ENCODE measurements around the gene IRS1.

IRS1 gene

DNA sequence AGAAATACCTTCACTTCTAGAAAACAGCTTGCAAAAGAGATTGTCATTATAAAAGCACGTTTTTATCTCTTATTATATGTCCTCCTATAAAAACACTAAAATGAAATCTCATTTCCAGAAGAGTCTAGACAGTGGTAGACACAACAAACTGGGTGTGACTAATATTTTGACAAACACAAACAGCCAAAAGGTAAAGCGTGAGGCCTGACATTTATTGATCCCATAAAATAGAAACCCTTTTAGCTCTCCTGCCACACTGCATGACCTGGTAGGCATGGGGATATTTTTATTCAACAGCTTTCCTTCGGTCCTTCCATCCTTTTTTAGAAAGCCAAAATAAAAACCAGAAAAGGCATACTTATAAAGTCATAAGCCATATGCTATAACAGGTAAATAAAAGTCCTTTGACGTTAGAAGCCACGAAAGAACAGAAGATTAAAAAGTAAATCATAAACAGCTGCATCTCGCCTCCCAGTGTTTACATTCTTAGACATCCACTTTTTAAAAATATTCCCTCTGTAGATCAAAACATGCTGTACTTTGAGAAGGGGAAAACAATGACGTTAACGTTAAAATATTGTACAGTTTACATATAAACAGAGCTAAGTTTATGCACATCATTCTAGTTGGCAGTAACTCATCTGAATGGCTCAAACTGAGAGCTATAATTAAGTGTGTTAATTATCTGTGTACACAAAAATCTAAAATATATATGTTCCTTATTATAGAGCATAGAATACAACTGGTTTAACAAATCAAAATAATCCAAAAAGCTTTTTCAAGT, 44.6 kb downstream of the IRS1 start:
- no peak for DNase-seq

DNA sequence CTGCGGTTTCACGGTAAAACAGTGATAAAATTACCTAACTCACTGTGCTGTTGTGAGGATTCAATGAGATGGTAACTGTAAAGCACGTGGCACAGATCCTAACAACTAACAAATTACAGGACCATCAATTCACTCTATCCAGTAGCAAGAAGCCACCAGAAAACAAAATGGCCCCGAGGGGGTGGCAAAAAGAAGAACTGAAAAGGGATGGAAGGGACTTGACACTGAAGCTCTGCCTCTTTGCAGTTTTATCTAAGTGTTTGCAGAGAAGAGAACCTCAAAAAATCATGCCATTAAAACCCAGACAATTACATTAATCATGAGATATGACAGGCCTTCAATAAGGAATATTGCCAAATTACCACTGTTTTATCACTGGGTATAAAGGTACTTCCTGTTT, 46.7 kb downstream of the IRS1 start:
- no peak for DNase-seq

DNA sequence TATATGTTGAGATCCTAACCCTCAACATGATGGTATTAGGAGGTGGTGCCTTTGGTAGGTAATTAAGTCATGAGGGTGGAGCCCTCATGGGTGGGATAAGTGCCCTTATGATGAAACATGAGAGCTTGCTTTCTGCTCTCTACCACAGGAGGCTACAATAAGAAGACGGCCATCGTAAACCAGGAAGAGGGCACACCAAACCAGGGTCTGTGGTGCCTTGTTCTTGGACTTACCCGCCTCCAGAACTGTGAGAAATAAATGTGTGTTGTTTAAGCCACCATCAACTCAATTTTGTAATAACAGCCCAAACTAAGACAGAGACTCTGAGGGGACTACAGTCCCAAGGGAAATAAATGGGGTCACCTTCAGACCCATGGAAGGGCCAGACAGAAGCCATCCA, 52.3 kb downstream of the IRS1 start:
- no peak for DNase-seq

DNA sequence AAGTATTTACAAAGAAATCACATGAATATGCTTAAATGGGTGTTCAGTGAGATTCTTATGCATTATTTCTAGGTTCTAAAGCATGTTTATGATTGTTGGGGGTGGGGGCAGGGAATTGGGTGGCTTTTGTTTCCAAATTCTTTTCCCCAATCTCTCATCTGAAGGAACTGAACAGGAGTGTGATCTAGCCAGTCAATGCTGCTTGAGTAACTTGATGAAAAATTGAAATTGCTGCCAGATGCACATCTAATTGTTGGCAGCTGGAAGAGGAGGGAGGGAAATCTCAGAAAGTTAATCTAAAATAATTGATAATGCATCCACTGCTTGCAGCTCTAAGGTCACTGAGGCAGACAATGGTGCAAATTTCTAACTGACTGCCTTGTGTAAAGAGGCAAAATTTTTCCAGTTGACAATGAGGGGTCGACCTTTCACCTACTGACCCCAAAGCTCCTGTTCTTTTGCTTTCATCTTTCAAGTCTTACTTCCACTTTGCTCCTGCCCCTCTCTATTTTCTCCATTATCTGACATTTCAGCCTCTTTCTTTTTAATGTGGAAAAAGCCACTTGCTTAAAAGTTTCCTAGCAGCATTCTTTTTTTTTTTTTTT, 53.3 kb downstream of the IRS1 start:
- DNase-seq, result no peak

DNA sequence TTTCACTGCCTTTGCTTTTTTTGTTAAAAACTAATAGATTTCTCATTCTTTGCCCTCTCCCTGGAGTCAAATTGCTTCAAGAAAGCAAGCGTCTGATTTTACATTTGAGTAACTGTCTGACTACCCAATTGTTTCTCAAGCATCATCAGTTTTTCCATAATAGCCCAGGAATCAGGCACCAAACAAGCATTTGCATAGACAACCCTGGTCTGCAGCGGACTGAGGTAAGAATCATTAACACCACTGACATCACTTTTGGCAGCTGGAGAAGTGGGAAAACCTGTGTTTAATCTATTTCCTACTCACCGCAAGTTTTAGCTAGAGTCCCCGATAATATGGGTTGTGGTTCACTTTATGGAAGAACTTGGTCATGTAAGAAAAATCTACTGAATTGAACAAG, 55.7 kb downstream of the IRS1 start:
- DNase-seq, result no peak

DNA sequence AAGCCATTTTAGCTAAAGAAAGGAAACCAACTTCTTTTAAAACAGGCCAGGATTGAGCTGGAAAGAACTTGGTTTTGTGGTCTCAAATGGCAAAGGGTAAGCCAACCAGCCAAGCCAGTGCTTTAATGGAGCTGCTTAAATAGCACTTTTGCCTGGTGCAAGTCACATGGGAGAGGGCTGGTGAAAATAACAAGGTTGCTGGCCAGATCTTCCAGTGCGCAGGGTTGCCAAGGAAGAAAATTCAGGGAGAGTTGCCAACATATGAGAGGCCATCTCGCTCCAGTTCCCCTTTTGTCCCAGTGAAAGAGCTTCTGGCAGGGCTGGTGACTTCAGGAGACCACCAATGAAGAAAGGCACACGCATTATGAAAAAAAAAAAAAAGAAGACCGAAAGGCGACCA, 57.3 kb downstream of the IRS1 start:
- DNase-seq, result no peak

DNA sequence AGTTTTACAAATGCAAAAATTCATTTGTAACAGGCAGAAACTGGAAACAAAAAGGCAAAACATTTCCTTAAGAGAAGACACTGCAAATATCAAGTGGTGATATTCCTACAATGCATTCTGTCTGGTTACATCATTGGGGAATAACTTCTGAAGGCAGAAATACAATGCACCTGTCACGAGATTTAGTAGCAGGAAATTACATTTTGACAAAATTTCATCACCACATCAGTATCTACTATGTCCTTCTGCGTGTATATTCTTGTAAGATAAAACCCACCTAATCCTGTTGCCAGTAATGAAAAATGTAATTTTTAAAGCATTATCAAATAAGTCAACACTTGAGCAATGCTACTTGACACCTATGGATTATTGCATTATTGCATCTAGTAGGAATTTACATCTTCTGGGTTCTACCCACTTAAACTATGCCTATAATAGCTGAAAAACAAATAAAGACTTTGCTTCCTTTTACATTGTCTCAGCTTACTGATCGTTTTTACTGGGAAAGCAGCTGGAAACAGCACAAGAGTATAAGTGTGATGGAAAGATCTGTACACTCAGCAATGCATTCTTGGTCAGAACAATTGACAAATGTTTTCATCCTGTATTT, 59.5 kb downstream of the IRS1 start:
- no peak for DNase-seq

DNA sequence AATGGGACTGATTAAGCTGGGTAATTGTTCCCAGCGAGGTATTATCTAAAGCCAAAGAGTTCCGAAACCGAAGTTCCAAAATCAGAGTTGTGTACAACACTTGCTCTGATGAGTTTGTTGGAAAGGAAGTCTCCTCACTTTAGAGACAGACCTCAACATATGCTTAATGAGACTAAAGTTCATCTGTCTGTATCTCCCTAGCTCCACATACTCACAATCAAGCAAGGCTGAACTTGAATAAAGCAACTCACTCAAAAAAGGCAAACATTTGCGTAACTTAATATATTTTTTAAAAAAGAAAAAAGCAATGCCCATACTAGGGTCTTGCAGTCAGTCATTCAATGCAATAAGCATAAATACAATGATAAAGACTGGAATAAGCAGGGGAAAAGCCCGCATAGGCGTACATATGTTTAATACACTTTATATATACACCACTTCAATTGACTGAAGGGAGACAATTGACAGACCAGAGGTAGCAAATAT, 60.0 kb downstream of the IRS1 start:
- no peak for DNase-seq

DNA sequence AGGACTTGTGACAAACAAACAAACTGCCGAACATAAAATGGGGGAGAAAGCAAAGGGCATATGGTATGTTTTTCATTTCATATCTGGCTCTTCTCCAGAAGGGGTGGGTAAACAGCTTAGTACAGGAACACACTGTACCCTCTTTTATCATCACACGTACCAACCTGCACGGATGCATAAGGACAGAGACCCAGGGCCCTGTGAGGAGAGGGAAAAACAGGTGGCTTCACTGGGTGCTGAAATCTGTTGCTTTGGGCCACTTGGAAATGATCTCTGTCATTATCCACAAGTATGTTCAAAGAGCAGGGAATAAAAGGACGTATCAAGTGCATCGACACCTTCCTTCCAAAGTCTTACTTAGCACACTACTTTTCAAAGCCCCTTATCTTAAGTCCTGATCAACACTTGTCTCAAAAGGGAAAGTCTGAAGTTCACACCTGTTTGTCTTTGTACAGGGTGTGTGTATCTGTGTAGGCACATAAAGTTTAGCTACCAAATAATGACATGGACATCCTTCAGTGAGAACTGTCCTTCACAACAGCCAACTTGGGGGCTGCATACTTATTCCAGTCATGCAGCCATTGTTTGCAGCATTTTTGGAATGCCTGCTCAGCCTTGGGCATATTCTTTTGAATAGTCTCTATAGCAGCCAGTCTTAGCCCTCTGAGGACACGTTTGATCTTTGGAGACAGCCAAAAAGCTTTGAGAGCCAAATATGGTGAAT, 60.6 kb downstream of the IRS1 start:
- no peak for DNase-seq

DNA sequence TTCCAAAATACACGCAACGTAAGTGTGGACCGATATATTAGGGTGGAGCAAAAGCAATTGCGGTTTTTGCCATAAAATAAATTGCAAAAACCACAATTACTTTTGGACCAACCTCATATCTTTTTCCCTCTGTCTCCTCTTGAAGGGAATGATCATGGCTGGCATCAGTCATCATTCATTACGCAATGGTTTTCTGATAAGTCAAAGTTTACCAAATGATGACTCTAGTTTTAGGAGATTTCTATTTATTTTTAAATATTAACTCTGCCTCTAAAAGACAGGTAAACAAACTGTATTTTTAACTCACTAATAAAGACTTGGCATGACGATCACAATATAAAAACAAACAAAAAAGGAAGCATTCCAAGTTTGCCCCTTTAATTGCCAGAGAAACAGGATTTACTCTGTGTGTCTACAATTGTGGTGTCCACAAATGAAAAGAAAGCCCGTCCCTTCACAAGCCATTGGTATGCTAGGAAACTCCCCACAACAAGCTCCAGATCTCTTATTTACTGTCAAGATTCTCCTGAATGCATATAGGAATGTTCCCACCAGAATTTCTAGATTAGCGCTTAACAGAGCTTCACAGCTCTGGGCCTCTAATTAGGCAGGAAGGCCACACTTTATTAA, 61.3 kb downstream of the IRS1 start:
- DNase-seq, result no peak

DNA sequence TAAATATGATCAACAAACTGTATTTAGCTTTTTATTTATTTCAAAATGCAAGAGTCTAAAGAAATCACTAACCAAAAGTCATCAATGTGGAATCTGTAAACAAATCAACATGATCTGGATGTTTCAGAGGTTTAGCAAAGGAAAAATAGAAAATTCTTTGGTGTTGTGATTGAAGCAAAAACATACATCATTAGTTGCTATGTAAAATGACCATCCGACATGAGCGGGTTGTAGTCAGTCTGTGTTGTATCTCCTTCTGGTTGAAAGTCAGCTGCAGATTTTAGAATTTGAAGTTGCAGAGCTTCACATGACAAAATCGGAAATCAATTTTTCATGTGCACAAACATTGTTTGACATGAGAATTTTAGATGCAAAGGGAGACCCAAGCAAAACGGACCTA, 63.2 kb downstream of the IRS1 start:
- DNase-seq, result no peak

DNA sequence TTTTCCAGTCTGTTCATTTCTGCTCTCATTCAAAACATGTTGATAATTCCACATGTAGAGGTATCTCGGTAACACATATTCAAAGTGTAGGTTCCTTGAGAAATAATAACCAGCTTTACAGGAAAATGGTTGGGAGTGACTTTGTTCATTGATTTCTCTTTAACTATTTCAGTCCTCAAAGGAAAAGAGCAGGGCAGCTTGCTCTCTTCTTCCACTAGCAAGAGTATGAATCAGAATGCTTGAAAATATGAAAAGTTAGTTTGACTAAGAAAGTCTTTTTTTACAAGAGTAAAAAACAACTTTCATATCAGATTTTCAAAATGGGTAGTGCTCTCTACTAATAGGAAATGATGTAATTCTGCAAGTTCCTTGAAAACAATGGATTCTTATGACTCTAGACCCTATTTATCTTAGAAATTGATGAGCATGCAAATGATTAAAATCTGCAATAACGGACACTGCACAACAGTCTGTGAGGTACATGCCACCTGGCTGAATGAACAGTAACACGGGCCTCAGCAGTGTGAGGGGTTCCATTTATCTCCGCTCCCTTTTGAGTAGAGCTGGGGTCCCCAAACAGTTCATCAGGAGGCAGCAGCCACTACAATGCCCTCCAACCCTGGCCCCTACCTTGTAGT, 65.6 kb downstream of the IRS1 start:
- DNase-seq, result no peak

DNA sequence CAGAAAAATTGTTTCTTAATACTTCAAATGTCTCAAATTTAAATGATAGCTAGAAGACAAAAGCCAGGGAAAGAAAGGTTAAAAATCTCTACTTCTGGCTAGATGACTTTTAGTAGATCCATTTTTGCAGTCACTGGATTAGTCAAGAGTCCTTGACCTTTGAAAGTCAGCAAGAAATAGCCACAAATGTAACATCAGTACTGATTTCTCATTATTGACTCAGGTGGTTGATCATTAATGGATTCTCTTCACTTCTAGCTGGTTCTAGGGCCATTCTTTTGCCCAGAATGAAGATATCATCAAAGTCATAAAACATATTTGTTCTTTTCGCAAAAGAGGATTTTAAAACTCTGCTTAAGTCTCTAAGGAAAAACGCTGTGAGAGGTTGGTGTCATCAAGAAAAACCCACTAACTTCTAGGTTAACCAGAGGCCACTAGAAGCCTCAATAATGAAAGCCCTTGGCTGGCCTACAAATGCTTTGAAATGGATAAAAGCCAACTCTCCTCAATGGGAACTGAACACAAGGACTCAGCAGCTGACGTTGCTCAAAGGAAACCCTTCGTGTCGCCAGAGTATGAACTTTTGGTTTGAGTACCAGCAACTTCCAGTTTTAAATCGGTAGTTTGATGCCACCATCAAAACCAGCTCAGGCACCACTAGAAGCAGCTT, 66.3 kb downstream of the IRS1 start:
- DNase-seq, result no peak

DNA sequence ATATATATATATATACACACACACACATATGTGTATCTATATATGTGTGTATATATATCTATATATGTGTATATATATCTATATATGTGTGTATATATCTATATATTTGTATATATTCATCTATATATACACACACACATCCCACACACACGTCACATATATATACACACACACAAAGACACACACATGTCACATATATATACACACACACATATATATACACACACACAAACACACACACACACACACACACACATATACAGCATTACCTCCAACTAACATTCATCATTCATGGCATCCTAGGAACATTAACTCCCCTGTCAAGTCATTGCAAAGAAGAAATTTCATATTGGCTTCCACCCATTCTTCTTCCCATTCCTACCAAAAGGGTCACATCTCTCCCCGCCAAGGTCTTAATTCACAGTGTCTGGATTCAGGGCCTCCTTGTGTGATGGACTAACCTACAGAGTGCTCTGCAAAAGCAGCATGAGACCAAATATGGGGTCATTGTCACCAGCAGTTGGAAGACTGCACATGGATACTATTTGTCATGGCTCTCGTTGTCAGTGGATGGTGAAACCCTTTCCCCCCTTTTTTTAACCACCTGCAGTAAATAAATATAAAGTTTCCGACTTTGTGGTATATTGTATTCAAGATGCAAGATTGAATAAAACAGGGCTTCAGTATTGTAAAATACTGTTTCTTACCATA, 67.0 kb downstream of the IRS1 start:
- DNase-seq, result no peak

DNA sequence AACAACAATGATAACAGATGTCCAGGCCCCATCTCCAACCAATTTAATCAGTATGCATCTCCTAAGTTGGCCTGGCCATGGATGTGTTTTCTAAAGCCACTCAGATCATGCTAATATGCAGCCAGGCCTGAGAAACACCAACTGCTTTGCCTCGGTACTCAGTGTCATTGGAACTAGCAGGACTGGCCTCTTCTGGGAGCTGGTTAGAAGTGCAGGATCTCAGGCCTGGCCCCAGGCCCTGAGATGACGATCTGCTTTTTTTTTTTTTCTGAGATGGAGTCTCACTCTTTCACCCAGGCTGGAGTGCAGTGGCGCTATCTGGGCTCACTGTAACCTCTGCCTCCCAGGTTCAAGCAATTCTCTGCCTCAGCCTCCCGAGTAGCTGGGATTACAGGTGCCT, 69.1 kb downstream of the IRS1 start:
- DNase-seq, result no peak

DNA sequence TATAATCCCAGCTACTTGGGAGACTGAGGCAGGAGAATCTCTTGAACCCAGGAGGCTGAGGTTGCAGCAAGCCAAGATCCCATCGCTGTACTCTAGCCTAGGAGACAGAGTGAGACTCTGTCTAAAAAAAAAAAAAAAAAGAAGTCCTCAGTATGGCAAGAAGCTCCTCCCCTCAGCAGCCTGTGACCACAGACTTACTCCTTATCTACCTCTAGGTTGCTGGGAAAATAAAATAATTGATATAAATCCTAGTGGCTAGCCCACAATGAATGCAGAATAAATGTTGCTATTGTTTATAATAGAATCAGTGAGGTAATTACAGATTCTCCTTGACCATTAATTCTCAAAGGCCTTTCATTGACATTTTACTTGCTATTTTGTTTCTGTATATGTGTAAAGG, 70.6 kb downstream of the IRS1 start:
- DNase-seq, result no peak

DNA sequence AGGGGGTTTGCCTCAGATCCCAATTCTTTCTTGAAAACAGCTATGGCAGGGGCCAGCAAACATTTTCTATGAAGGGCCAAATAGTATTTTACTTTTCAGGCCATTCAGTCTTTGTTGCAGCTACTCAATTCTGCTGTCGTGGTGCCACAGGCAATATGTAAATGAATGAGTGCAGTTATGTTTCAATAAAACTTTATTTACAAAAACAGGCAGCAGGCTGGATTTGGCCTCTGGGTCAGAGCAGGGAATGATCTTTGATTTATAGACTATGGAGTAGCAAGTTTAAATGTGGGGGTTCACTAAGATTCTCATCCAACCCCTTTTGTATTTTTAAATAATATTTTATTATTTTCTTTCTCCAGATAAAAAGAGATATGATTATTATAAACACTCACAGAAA, 72.4 kb downstream of the IRS1 start:
- no peak for DNase-seq

DNA sequence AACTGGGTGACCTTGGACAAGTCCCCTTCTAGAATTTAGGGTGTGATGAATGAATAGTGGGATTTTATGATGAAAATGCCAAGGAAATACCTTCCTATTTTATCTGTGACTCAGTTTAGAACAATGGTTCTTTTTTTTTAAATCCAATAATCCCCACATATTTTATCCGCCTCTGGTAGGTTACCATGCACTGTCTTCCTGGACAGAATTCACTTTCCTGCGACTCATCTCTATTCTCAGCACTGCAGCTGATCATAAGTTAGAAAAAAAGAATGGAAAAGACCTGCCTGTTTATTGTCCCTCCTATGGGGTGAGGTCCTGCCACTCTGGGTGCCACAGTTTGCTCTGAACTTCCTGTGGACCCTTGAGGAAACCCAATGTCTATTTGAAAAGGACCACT, 73.1 kb downstream of the IRS1 start:
- DNase-seq, result no peak

DNA sequence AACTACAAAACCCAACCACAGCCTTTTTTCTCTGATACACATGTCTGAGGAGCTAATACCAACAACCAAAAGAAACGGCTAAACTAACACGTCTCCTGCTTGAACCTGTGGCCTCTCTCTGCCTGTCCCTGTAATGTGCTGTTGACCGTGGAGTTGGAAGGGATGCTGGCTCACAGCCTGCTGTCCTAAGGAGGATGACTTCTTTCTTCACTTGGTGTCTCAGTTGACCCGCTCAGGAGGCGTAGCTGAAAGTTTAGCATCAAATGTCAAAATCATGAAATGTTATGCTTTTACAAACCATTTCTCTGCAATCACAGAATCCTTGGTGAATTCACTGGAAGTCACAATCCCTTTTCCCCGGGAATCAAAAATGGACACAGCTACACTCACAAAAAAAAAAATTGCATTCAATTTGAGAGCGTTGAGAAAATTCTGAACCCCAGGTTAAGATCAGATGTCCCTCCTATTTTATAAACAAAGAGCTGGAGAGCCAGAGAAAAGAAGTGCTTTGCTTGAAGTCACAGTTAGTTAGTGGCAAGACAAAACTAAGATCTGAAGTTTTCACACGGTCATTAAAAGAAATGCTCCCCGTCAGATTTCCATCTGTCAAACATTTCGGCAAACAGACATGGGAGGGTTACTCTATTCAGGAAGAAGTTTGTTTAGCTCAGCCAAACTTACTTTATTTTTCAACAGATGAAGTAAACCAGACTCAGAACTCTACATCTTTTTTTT, 74.3 kb downstream of the IRS1 start:
- no peak for DNase-seq

DNA sequence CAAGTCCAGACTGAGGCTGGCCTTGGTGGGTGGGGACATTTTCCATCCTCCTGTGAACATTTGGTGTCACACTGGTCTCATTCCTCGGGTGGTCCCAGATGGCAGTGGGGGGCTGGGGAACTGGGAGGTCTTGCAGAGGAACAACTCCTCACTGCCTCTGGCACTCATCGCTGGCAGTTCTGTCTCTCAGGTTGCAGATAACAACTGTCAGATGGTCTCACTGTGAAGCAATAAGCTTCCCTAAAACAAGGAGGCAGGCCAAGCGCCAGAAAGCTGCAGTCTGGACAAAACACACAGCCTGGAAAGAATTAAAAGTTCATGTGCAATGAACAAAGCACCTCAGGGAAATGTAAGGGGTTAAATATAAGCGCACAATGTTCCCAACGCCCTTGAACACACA, 78.1 kb downstream of the IRS1 start:
- DNase-seq, result no peak

DNA sequence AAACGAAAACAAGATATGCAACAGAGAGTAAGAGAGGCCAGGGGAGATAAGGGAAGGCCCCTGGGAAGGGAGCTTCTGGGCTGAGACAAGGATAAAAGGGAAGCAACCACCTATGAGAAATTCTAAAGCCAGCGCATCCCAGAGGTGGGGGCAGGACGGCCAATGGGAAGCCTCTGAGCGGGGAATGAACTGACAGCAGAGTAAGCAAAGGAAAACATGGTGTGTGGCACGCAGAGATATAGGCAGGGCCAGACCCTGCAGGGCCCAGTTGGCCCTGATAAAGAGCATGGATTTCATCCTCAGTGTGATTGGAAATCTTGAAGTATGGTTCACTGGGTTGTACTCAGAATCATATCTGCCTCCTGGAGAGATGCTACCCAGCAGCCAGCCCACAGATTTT, 78.7 kb downstream of the IRS1 start:
- no peak for DNase-seq

Data from CD4-positive, alpha-beta T cell treated with Interleukin-4 for 4 hours (primary cell).